GM19099 (cell line): ENCODE measurements around the gene FYCO1.

Source experiments
- POLR2A ChIP-seq: IDR thresholded peaks from 3 replicates; pipeline ENCODE4 v1.6.1; 2011; ENCODE audit warnings: low read depth; ENCODE audit not compliant: insufficient read length; ENCODE audit errors: extremely low read depth

FYCO1 gene

DNA sequence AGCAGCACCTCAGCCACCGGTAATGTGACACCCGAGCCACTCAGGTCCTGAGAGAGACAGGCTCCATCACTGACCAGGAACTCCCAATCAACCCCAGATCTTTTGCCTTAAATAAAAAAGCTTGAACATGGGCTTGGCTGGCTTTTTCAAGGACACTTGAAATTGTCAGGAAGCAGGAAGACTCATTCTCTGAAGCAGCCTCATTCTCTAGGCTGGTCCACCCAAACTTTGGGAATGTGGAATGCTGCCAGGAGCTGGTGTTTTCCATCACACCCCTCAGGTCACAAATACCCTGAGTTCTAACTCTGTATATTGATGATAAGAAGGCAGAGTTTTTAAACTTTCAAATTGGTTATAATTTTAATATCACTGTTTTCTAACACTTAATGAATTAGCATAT, 35.3 kb downstream of the FYCO1 start:
- no peak for TF ChIP-seq POLR2A

GRCh38 chr3:45959201-45959600, 36.4 kb downstream of the FYCO1 start:
- no peak for TF ChIP-seq POLR2A

DNA sequence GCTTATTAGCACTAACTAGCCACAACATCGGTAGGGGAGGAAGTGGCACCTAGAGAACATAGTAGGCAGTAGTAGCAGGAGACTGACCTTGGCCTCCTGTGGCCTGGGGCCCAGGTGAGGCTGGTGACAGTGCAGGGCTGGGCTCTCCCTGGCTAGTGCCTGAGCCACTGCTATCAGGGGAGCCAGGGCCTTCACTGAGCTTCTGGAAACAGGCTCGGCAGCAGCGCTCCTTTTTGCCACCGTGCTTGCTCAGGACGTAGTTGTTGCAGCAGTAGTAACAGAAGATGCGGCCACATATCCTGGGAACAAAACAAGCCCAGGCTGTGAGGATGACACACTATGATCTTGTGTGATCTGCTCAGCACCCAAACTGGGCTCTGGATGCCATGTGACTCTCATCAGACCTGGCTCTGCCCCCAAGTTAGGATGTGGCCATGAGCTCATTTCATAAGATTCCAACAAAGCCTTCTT, 37.3 kb downstream of the FYCO1 start:
- TF ChIP-seq POLR2A, result no peak

DNA sequence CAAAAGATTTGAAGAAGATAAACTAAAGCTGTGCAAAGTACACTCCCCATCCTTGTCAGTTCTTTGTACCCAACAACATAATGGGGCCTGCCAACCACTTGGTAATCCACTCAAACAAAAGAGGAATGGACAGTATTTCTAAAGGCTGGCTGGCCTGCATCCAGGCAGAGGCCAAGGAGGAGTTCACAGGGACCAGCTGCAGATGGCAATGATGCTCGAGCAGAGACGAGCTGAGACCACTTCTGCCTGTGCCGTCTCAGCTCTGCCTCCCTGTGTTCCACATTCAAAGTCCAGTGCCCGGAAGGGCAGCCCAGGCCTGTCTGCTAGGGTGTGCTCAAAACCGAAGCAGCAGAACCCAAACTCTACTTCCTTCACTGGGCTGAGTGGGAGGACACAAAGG, 38.0 kb downstream of the FYCO1 start:
- no peak for TF ChIP-seq POLR2A

DNA sequence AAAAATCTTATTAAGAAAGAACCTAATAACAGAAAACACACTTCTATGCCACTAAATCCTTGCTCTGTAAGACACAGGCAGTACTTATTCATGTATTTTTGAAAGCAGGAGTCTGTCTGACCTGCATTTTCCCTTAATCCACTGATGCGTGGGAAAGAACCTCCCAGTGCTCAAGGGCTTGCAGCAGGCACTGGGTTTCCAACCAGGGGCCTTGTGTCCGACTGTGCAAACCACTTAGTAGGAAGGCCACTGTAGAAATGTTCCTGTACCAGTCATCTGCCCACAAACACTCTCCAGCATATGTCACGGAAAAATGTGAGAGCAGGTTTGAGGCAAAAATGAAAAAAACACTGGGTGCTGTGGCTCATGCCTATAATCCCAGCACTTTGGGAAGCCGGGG, 39.9 kb downstream of the FYCO1 start:
- no peak for TF ChIP-seq POLR2A

GRCh38 chr3:45955017-45955647, 40.5 kb downstream of the FYCO1 start:
- TF ChIP-seq POLR2A, result no peak

DNA sequence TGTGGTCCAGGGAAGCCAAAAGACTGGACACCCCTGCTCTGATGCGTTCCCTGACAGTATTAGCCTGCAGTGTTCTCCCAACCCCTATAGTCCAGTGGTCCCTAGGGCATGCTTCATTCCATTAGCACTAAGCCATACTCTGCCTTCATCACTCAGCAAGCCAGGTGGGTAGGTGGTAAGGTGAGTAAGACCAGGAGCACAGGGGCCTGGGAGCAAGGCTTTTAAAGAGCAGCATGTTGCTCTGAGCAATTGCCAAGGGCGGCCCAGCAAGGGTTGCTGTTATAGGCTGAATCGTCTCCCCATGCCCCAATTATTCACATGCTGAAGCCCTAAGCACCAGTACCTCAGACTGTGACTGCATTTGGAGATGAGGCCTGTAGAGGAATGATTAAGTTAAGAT, 41.3 kb downstream of the FYCO1 start:
- TF ChIP-seq POLR2A, result no peak

DNA sequence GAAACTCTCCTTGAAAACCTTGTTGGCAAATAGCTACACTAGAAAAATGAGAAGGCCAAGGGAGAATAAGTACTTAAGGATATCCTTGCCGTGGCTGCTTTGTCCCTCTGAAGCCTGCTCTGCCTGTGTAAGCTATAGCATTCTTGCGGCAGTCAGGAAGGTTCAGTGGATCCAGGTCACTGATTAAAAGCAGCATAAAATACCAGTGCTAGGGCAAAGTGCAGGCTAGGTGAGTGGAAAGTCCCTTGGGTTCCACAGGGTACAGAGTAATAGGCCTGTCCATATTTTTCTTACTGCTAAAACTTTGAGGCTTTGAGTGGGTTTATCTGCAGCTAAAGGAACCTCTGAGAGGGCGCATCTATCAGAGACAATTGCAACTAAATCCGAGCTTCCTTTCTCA, 42.1 kb downstream of the FYCO1 start:
- TF ChIP-seq POLR2A, result no peak

- no peak for TF ChIP-seq POLR2A
Measured at GRCh38 chr3:45952456-45952855, 43.2 kb downstream of the FYCO1 start.

GRCh38 chr3:45951946-45952345, 43.7 kb downstream of the FYCO1 start:
- TF ChIP-seq POLR2A, result no peak

- TF ChIP-seq POLR2A, result no peak
Measured at GRCh38 chr3:45950686-45951600, 44.7 kb downstream of the FYCO1 start.

- TF ChIP-seq POLR2A, result no peak
Measured at GRCh38 chr3:45950131-45950530, 45.5 kb downstream of the FYCO1 start.

DNA sequence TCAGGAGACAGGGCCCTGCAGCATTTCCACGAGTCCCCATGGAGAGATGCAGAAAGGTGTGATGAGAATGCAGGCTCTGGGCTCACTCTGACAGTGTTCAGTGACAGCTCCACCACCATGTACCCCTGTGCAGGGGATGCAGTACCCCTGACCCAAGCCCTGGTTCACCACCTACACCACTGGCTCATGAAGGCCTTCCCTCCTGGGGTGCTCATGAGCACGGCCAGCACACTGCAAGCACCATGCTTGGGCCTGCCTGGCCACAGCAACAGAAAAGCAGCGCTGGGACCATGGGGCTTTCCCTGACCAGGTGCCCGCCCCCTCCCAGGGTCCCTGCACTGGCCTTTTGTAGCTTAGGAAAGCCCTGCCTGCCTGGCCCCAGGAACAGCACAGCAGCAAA, 46.2 kb downstream of the FYCO1 start:
- TF ChIP-seq POLR2A, result no peak

GRCh38 chr3:45948881-45949280, 46.7 kb downstream of the FYCO1 start:
- no peak for TF ChIP-seq POLR2A

DNA sequence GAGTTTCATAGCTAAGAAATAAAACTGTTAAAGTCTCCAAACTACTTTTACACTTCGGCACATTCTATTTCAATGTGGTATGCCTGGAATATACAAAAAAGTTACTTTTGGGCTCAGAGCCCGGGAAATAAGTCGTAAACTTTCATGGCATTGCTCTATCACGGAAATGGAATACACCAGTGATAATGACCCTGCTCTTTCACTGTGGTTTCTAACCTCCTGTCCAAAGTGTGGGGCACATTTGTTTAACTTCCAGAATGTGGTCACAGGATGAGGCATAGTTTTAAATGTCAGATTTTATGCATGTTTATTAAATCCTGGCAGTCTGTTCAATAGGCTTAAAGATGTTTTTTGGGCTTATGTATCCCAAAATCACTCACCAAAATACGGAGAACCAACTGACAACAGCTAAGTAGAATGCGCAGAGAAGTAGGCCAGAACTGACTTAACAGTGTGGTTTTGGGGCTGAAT, 47.3 kb downstream of the FYCO1 start:
- TF ChIP-seq POLR2A, result no peak

GRCh38 chr3:45947361-45947760, 48.3 kb downstream of the FYCO1 start:
- no peak for TF ChIP-seq POLR2A
